ENCODE results near the gene UGT1A8. TPM values are rescaled to one million over a fixed set of nuclear protein-coding genes. Genes with fewer than 3 reads are reported as not detected.

Gene UGT1A8
- total RNA-seq, 1 donor from 2014 or later, result not detected

- Mint-ChIP-seq H3K36me3 (ENCODE audit: unreplicated experiment) (no peaks in the 10 kb centered on the region), H3K4me3 (ENCODE audit: unreplicated experiment) (no peak overlapping the region), H3K27ac (ENCODE audit: unreplicated experiment) (no peak overlapping the region), H3K27me3 (ENCODE audit: unreplicated experiment) (peaks cover 18% of the 10 kb centered on the region), H3K9me3 (ENCODE audit: unreplicated experiment) (no peaks in the 10 kb centered on the region), H3K4me1 (ENCODE audit: unreplicated experiment) (no peaks in the 10 kb centered on the region)
- DNase-seq (ENCODE audit: extremely low spot score, unreplicated experiment), result no peak
- TF ChIP-seq CTCF (IDR thresholded peaks at IDR 0.05), result no peak
Observed at GRCh38 chr2:233772583-233772982, 155.2 kb downstream of the UGT1A8 start.

DNA sequence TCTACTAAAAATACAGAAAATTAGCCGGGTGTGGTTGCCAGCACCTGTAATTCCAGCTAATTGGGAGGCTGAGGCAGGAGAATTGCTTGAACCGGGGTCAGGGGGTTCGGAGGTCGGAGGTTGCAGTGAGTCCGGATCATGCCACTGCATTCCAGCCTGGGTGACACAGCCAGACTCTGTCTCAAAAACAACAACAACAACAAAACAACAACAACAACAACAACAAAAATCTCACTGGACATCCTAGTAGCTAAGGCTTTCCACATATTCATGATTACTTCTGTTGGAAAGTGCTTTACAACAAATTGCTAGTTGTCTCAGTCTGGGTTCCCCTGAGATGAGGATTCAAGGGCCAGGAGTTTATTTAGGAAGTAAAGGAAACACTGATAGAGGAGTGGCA, 156.4 kb downstream of the UGT1A8 start:
- Mint-ChIP-seq H3K27me3 (ENCODE audit: unreplicated experiment) (peaks cover 12% of the 10 kb centered on the region), H3K4me3 (ENCODE audit: unreplicated experiment) (no peak overlapping the region), H3K9me3 (ENCODE audit: unreplicated experiment) (peaks cover 7% of the 10 kb centered on the region), H3K36me3 (ENCODE audit: unreplicated experiment) (no peaks in the 10 kb centered on the region), H3K4me1 (ENCODE audit: unreplicated experiment) (no peaks in the 10 kb centered on the region), H3K27ac (ENCODE audit: unreplicated experiment) (no peak overlapping the region)
- TF ChIP-seq CTCF (IDR thresholded peaks at IDR 0.05), result no peak
- DNase-seq (ENCODE audit: extremely low spot score, unreplicated experiment), result no peak

- no peak for TF ChIP-seq CTCF (IDR thresholded peaks at IDR 0.05)
- Mint-ChIP-seq H3K27me3 (ENCODE audit: unreplicated experiment) (peaks cover 11% of the 10 kb centered on the region), H3K27ac (ENCODE audit: unreplicated experiment) (no peak overlapping the region), H3K4me1 (ENCODE audit: unreplicated experiment) (no peaks in the 10 kb centered on the region), H3K4me3 (ENCODE audit: unreplicated experiment) (no peak overlapping the region), H3K36me3 (ENCODE audit: unreplicated experiment) (no peaks in the 10 kb centered on the region), H3K9me3 (ENCODE audit: unreplicated experiment) (peaks cover 7% of the 10 kb centered on the region)
- no peak for DNase-seq (ENCODE audit: extremely low spot score, unreplicated experiment)
Observed at GRCh38 chr2:233775414-233775813, 158.0 kb downstream of the UGT1A8 start.

DNA sequence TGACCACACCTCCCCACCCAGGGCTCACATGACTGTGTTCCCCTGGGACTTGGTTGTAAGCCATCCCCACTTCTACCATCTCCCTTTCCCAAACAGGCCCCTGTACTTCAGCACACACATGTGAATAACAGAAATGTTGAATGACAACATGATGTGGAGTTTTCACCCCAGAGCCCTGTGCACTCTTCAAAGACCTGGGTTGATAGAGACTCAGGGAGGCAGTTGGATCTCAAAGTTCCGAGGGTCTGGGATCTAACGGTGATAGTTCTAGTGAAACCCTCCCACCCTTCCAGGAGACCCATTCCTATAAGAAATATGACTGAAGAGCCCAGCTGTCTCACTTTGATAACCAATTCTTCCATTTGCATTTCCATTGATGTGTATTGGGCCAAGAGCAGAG, 160.6 kb downstream of the UGT1A8 start, which contains the start of gene MROH2A:
Gene MROH2A, plus strand, starts transcription at position 301 of the 400 bp plus-strand sequence. CDS start 1,029 bp downstream, outside the sequence.
- Mint-ChIP-seq H3K4me3 (ENCODE audit: unreplicated experiment) (no peak within 1 kb of the TSS), H3K4me1 (ENCODE audit: unreplicated experiment) (no peaks in the 10 kb centered on the region), H3K27me3 (ENCODE audit: unreplicated experiment) (peaks cover 30% of the 10 kb centered on the region), H3K9me3 (ENCODE audit: unreplicated experiment) (peaks cover 18% of the 10 kb centered on the region), H3K27ac (ENCODE audit: unreplicated experiment) (no peak within 1 kb of the TSS), H3K36me3 (ENCODE audit: unreplicated experiment) (no peaks in the 10 kb centered on the region)
- TF ChIP-seq CTCF (IDR thresholded peaks at IDR 0.05), result no peak
- no peak for DNase-seq (ENCODE audit: extremely low spot score, unreplicated experiment)

DNA sequence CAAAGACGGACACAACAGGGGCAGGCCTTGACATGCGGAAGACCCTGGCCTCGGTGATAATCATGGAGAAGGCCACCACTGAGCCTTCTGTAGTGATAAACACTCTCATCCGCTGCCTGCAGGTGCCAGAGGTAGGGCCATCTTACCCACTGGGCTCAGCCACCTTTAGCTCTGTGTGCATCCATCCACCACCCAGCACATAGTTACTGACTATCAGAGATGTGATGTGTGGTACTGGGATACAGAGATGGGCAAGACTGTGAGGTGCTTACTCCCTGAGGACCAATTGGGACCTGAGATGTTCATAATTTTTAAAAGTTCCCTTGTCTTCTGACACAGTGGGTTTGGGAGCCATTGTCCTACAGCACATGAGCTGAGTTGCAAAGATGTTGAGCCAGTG, 162.3 kb downstream of the UGT1A8 start:
- no peaks in the 10 kb centered on the region for H3K4me1 Mint-ChIP-seq (ENCODE audit: unreplicated experiment)
- no peaks in the 10 kb centered on the region for H3K36me3 Mint-ChIP-seq (ENCODE audit: unreplicated experiment)
- DNase-seq (ENCODE audit: extremely low spot score, unreplicated experiment), result no peak
- H3K9me3 Mint-ChIP-seq (ENCODE audit: unreplicated experiment), result peaks cover 18% of the 10 kb centered on the region
- H3K27ac Mint-ChIP-seq (ENCODE audit: unreplicated experiment), result no peak overlapping the region
- no peak for TF ChIP-seq CTCF (IDR thresholded peaks at IDR 0.05)
- H3K4me3 Mint-ChIP-seq (ENCODE audit: unreplicated experiment), result no peak overlapping the region
- H3K27me3 Mint-ChIP-seq (ENCODE audit: unreplicated experiment), result peaks cover 32% of the 10 kb centered on the region
